PC-3 (cell line): ENCODE results near the gene USP20. TPM values are rescaled to one million over a fixed set of nuclear protein-coding genes. Genes with fewer than 3 reads are reported as not detected.
"Not testable (repeated sequence)": the region's sequence is repeated elsewhere in the genome, so short reads cannot be mapped to it uniquely, and the experiment has no call there.

Experiments
- ATAC-seq: fragments of 200-7000 bp; cut with Tn5 transposase; 2 replicates; pipeline ENCODE4 v1.9.1; 2020; ENCODE audit warnings: mild to moderate bottlenecking, moderate library complexity
- BruUV-seq: library from RNA; stranded (reverse); fragments of 400-500 nt; replicated peaks from 2 replicates; lab custom pipeline; 2021; lab: Mats Ljungman, UMichigan
- CTCF ChIA-PET: fragments of 300-600 bp; sonication (Branson Sonifier 250); formaldehyde crosslinking; loops from one replicate; lab custom pipeline; 2022; ENCODE audit warnings: antibody characterized with exemption; lab: Charles Lee
- POLR2A ChIA-PET: fragments of 300-600 bp; sonication (Branson Sonifier 250); formaldehyde crosslinking; loops from one replicate; lab custom pipeline; 2022; ENCODE audit warnings: antibody characterized with exemption; ENCODE audit not compliant: unreplicated experiment; lab: Charles Lee
- DNase-seq: peaks from one replicate; pipeline ENCODE4 v3.0.0-alpha.2; 2015
- H2AFZ ChIP-seq: fragments of 300-600 bp; sonication (generic); 2 replicates; pipeline ENCODE4 v1.6.0; 2016; ENCODE audit warnings: antibody characterized with exemption, low read length
- H3F3A ChIP-seq: fragments of 300-600 bp; sonication (generic); one replicate; pipeline ENCODE4 v1.6.0; 2017; ENCODE audit warnings: antibody characterized with exemption, low read length, control low read depth, mild to moderate bottlenecking; ENCODE audit not compliant: unreplicated experiment
- H3K27ac ChIP-seq: fragments of 300-600 bp; sonication (generic); 2 replicates; pipeline ENCODE4 v1.5.1; 2016; ENCODE audit warnings: mild to moderate bottlenecking, low read length
- H3K27me3 ChIP-seq: fragments of 300-600 bp; sonication (generic); 2 replicates; pipeline ENCODE4 v1.6.1; 2016; ENCODE audit warnings: low read length, mixed read lengths
- H3K36me3 ChIP-seq: fragments of 300-600 bp; sonication (generic); 2 replicates; pipeline ENCODE4 v1.6.1; 2016; ENCODE audit warnings: low read depth, mixed run types, low read length, mixed read lengths
- H3K4me1 ChIP-seq: fragments of 300-600 bp; sonication (generic); 2 replicates; pipeline ENCODE4 v1.5.1; 2016; ENCODE audit warnings: low read length; ENCODE audit not compliant: insufficient read depth
- H3K4me2 ChIP-seq: fragments of 300-600 bp; sonication (generic); 2 replicates; pipeline ENCODE4 v1.6.0; 2016; ENCODE audit warnings: low read length
- H3K4me3 ChIP-seq: fragments of 300-600 bp; sonication (generic); 2 replicates; pipeline ENCODE4 v1.5.1; 2016; ENCODE audit warnings: mild to moderate bottlenecking, low read length, mixed read lengths
- H3K79me2 ChIP-seq: fragments of 300-600 bp; sonication (generic); 2 replicates; pipeline ENCODE4 v1.6.1; 2017; ENCODE audit warnings: low read length, mixed read lengths
- H3K9ac ChIP-seq: fragments of 300-600 bp; sonication (generic); 2 replicates; pipeline ENCODE4 v1.6.0; 2016; ENCODE audit warnings: mild to moderate bottlenecking, low read length
- H3K9me2 ChIP-seq: fragments of 300-600 bp; sonication (generic); replicated peaks from 2 replicates; pipeline ENCODE4 v1.6.1; 2016; ENCODE audit warnings: mixed run types, low read length, mixed read lengths
- H3K9me3 ChIP-seq: fragments of 300-600 bp; sonication (generic); 2 replicates; pipeline ENCODE4 v1.6.1; 2016; ENCODE audit warnings: low read length, mixed read lengths
- H4K20me1 ChIP-seq: fragments of 300-600 bp; sonication (generic); 2 replicates; pipeline ENCODE4 v1.6.1; 2016; ENCODE audit warnings: low read length, mixed read lengths
- EZH2 ChIP-seq: fragments of 300-600 bp; sonication (generic); IDR thresholded peaks from one replicate; pipeline ENCODE4 v1.6.1; 2017; ENCODE audit warnings: antibody characterized with exemption, mild to moderate bottlenecking, low read length; ENCODE audit not compliant: unreplicated experiment
- EZH2phosphoT487 ChIP-seq: fragments of 300-600 bp; sonication (generic); IDR thresholded peaks from 2 replicates; pipeline ENCODE4 v1.6.1; 2018; ENCODE audit warnings: mild to moderate bottlenecking, antibody characterized with exemption, low read length, borderline replicate concordance
- intact Hi-C: fragments of 100-400 bp; cut with micrococcal nuclease; formaldehyde crosslinking; loops from 2 replicates; pipeline ENCODE4 v1.9.0; 2023
- total RNA-seq: library from RNA; depleted of rRNA; stranded (reverse); fragments of >200 nt; gene quantifications from 2 replicates; pipeline ENCODE4 v1.2.3, GENCODE V29; 2014
- TF ChIP-seq, protein P1 (sequence below): fragments of 300-600 bp; sonication (generic); conservative IDR thresholded peaks from 2 replicates; pipeline ENCODE4 v1.5.1; 2017; ENCODE audit warnings: antibody characterized with exemption, low read depth, mild to moderate bottlenecking, low read length

Gene USP20
- total RNA-seq, 1 experiment from 2014 or later, result 15.0 TPM

DNA sequence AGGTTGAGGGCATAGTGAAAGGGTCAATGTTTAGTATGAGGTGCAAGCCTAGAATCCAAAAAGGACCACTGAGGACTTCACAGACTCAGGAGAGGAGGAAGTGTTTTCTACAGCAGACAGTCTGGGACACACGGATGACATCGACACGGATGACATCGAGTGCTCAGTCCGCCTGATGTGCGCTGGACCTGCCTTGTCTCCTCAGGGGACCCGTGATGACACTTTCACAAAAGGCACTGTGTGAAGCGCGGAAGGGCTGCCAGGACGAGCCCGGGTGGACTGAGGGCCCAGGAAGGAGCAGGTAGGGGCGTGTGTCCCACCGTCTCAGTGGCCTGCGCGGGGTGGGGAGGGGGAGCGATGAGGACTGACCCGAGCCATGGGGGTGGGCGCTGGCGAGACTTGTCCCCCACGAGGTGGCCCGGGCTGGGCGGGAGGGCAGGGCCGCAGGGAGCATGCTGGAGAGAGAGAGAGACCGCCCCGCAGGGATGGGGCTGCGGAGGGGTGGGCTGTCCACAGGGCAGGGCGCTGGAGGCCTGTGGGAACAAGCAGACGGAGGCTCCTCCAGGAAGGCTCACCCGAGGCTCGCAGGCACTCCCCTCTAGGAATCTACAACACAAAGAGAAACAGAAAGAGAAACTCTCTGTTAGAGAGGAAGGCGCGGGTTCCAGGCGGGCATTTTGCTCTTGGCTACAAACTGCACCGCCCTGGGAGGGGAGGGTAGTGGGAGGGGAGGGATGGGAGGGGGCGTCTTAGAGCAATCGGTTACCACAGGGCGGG, 54.9 kb downstream of the USP20 start:
- H3K4me3 ChIP-seq, result no peak overlapping the region
- intact Hi-C loops, result loop anchor here (5.0 kb wide), 1 partner anchor 152 kb away; the partner anchor contains the start of gene FNBP1
- ATAC-seq, result no peak
- TF ChIP-seq, protein P1, sequence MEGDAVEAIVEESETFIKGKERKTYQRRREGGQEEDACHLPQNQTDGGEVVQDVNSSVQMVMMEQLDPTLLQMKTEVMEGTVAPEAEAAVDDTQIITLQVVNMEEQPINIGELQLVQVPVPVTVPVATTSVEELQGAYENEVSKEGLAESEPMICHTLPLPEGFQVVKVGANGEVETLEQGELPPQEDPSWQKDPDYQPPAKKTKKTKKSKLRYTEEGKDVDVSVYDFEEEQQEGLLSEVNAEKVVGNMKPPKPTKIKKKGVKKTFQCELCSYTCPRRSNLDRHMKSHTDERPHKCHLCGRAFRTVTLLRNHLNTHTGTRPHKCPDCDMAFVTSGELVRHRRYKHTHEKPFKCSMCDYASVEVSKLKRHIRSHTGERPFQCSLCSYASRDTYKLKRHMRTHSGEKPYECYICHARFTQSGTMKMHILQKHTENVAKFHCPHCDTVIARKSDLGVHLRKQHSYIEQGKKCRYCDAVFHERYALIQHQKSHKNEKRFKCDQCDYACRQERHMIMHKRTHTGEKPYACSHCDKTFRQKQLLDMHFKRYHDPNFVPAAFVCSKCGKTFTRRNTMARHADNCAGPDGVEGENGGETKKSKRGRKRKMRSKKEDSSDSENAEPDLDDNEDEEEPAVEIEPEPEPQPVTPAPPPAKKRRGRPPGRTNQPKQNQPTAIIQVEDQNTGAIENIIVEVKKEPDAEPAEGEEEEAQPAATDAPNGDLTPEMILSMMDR, result no peak
- TF ChIP-seq EZH2phosphoT487 (no peak), EZH2 (no peak)
- no TSS peak for BruUV-seq
- no peak for DNase-seq
- ChIA-PET POLR2A (no interaction called here), CTCF (no interaction called here)
- no peak overlapping the region for H3K27ac ChIP-seq
- no peaks in the 10 kb centered on the region for H3F3A ChIP-seq
- H3K4me2 ChIP-seq, result no peak overlapping the region
- no peaks in the 10 kb centered on the region for H3K79me2 ChIP-seq
- H3K27me3 ChIP-seq, result no peaks in the 10 kb centered on the region
- H3K4me1 ChIP-seq, result peaks cover 11% of the 10 kb centered on the region
- H3K9ac ChIP-seq, result no peak overlapping the region
- H2AFZ ChIP-seq, result no peak overlapping the region
- H3K9me2 ChIP-seq, result no peaks in the 10 kb centered on the region
- H3K36me3 ChIP-seq, result peaks cover 4% of the 10 kb centered on the region; the same call in 1 of the 2 replicates
- no peaks in the 10 kb centered on the region for H3K9me3 ChIP-seq
- H4K20me1 ChIP-seq, result no peaks in the 10 kb centered on the region

DNA sequence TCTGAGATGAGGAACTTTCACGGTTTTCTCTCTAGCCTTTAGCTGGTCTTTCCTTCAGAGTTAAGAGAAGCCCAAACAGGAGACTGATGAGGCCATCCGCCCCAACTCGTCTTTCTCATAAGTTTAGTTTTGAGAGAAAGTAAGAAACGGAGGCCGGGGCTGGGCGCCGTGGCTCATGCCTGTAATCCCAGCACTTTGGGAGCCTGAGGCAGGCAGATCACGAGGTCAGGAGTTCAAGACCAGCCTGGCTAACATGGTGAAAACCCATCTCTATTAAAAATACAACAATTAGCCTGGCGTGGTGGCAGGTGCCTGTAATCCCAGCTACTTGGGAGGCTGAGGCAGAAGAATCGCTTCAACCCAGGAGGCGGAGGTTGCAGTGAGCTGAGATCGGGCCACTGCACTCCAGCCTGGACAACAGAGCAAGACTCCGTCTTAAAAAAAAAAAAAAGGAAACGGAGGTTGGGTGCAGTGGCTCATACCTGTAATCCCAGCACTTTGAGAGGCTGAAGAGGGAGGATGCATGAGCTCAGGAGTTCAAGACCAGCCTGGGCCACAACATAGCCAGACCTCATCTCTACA, 55.6 kb downstream of the USP20 start:
- H3K4me3 ChIP-seq, ATAC-seq, CTCF ChIA-PET, H4K20me1 ChIP-seq, H3K9me2 ChIP-seq, H2AFZ ChIP-seq, H3K4me1 ChIP-seq, H3K9ac ChIP-seq, H3K36me3 ChIP-seq, H3K27me3 ChIP-seq, H3K9me3 ChIP-seq, H3K4me2 ChIP-seq, intact Hi-C loops, BruUV-seq, H3K79me2 ChIP-seq, H3K27ac ChIP-seq, POLR2A ChIA-PET, H3F3A ChIP-seq, DNase-seq: not testable (repeated sequence)

DNA sequence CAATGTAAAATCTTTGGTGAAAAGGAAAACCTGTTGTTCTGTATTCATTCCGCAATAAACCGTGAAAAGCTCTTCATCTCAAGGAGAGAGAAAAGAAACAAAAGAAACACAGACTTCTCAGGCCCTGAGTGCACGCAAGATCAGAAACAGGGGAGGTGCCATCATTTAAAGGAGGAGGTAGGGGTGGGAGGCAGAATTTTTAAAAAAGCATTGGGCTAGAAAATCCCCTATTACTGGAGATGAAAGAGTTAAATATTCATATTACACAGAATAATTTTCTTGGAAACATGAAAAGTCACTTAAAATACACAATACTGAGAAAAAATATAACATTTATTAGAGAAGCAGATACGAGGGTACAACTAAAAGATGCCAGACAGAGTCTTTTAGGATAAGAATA, 56.3 kb downstream of the USP20 start:
- Histone ChIP-seq H3F3A (no peaks in the 10 kb centered on the region), H3K9me2 (no peaks in the 10 kb centered on the region), H3K4me1 (no peaks in the 10 kb centered on the region; the same call in 1 of the 2 replicates), H3K27ac (no peak overlapping the region), H3K4me2 (no peak overlapping the region), H3K27me3 (no peaks in the 10 kb centered on the region), H3K9ac (no peak overlapping the region), H2AFZ (no peak overlapping the region), H3K9me3 (no peaks in the 10 kb centered on the region), H3K36me3 (peaks cover 7% of the 10 kb centered on the region; the same call in 1 of the 2 replicates), H3K79me2 (no peaks in the 10 kb centered on the region), H3K4me3 (no peak overlapping the region), H4K20me1 (no peaks in the 10 kb centered on the region)
- ChIA-PET POLR2A (no interaction called here), CTCF (no interaction called here)
- TF ChIP-seq EZH2phosphoT487, result no peak
- no peak for TF ChIP-seq EZH2
- TF ChIP-seq, protein P1, result no peak
- BruUV-seq, result no TSS peak
- no peak for ATAC-seq
- DNase-seq, result no peak
- intact Hi-C loops, result no loop called here
